Measurements from ENCODE around the gene H2BW1.

GRCh38 chrX:103999234-103999633 lies 14.3 kb downstream of the H2BW1 start:
- TF ChIP-seq EZH2 (IDR thresholded peaks at IDR 0.05; ENCODE audit: borderline replicate concordance, low read depth, low read length, poor library complexity, severe bottlenecking), result no peak
- no peak for TF ChIP-seq CTCF (conservative IDR thresholded peaks at IDR 0.05; ENCODE audit: low read depth, low read length)

Measured in A673 (cell line).